SK-N-SH (cell line): ENCODE data around the gene SLN. TPM values are rescaled to one million over a fixed set of nuclear protein-coding genes. Genes with fewer than 3 reads are reported as not detected.

Experiments
- CTCF ChIA-PET: fragments of 300-600, 350-600 bp; formaldehyde crosslinking; extraction: SDS; loops from one replicate; lab custom pipeline; 2021; lab: Yijun Ruan, JAX
- POLR2A ChIA-PET: fragments of 350-600 bp; sonication (Branson Sonifier 250); formaldehyde crosslinking; extraction: SDS; loops from one replicate; lab custom pipeline; 2020; ENCODE audit warnings: antibody characterized with exemption, inconsistent platforms; lab: Yijun Ruan, JAX
- DNase-seq: peaks from one replicate; pipeline ENCODE4 v3.0.0; 2012
- H2AFZ ChIP-seq: fragments of 200-600 bp; sonication (generic); 2 replicates; pipeline ENCODE4 v1.8.1; 2016; ENCODE audit warnings: antibody characterized with exemption, mild to moderate bottlenecking, low read depth
- H3F3A ChIP-seq: fragments of 200-600 bp; sonication (generic); replicated peaks from 2 replicates; pipeline ENCODE3; 2016; ENCODE audit warnings: antibody characterized with exemption, mild to moderate bottlenecking; ENCODE audit not compliant: insufficient read depth
- H3K27ac ChIP-seq, 2 experiments: fragments of 200-500 bp in 1 of 2; fragments of 200-600 bp in 1 of 2; sonication (Bioruptor generic) in 1 of 2; sonication (generic), shearing (Covaris generic) in 1 of 2; 2 replicates each; pipeline versions ENCODE4 v1.5.1 to v1.6.1; 2014 to 2016; ENCODE audit warnings: low read depth in 2 of 2, inconsistent platforms in 1 of 2, low read length in 1 of 2, mild to moderate bottlenecking in 1 of 2, mixed read lengths in 1 of 2
- H3K27me3 ChIP-seq: fragments of 200-600 bp; sonication (generic), shearing (Covaris generic); 2 replicates; pipeline ENCODE4 v1.6.1; 2016; ENCODE audit warnings: mixed run types; ENCODE audit not compliant: insufficient read depth
- H3K36me3 ChIP-seq, 2 experiments: fragments of 200-500 bp in 1 of 2; fragments of 200-600 bp in 1 of 2; sonication (Bioruptor generic) in 1 of 2; sonication (generic) in 1 of 2; replicated peaks in 1 of 2; 2 replicates each; pipeline versions ENCODE3 to v1.5.1; 2014 to 2016; ENCODE audit warnings: low read length in 1 of 2, mild to moderate bottlenecking in 1 of 2; ENCODE audit not compliant: insufficient read depth in 2 of 2, control insufficient read depth in 1 of 2
- H3K4me1 ChIP-seq, 2 experiments: fragments of 200-500 bp in 1 of 2; fragments of 200-600 bp in 1 of 2; sonication (Bioruptor generic) in 1 of 2; sonication (generic), shearing (Covaris generic) in 1 of 2; 2 replicates each; pipeline versions ENCODE4 v1.5.1 to v1.6.1; 2014 to 2016; ENCODE audit warnings: low read depth in 1 of 2, low read length in 1 of 2, mixed run types in 1 of 2; ENCODE audit not compliant: insufficient read depth in 2 of 2, control insufficient read depth in 1 of 2
- H3K4me2 ChIP-seq: fragments of 200-600 bp; sonication (generic), shearing (Covaris generic); 2 replicates; pipeline ENCODE4 v1.6.1; 2017; ENCODE audit warnings: mixed run types
- H3K4me3 ChIP-seq, 2 experiments: fragments of 200-500 bp in 1 of 2; fragments of 200-600 bp in 1 of 2; sonication (Bioruptor generic) in 1 of 2; sonication (generic), shearing (Covaris generic) in 1 of 2; 2 replicates each; pipeline versions ENCODE4 v1.5.1 to v1.8.1; 2014 to 2016; ENCODE audit warnings: low read depth in 2 of 2, inconsistent platforms in 1 of 2, low read length in 1 of 2, mild to moderate bottlenecking in 1 of 2, mixed read lengths in 1 of 2, moderate library complexity in 1 of 2
- H3K79me2 ChIP-seq: fragments of 200-600 bp; sonication (generic); 2 replicates; pipeline ENCODE4 v1.8.1; 2017; ENCODE audit warnings: mild to moderate bottlenecking; ENCODE audit not compliant: insufficient read depth
- H3K9ac ChIP-seq: fragments of 200-600 bp; sonication (generic); 2 replicates; pipeline ENCODE4 v1.6.1; 2017; ENCODE audit warnings: mixed run types
- H3K9me2 ChIP-seq: fragments of 200-600 bp; sonication (generic); 2 replicates; pipeline ENCODE4 v1.6.1; 2017; ENCODE audit warnings: mixed run types
- H3K9me3 ChIP-seq: fragments of 200-600 bp; sonication (generic); 2 replicates; pipeline ENCODE4 v1.6.1; 2017; ENCODE audit warnings: mixed run types, mild to moderate bottlenecking, moderate library complexity
- H4K20me1 ChIP-seq: fragments of 200-600 bp; sonication (generic); 2 replicates; pipeline ENCODE4 v1.6.1; 2017; ENCODE audit warnings: mild to moderate bottlenecking, mixed run types; ENCODE audit not compliant: insufficient read depth
- CTCF ChIP-seq: fragments of 200-600 bp; sonication (generic); IDR thresholded peaks from 2 replicates; pipeline ENCODE4 v1.6.1; 2017; ENCODE audit warnings: antibody characterized with exemption, mild to moderate bottlenecking, moderate library complexity
- ELF1 ChIP-seq: IDR thresholded peaks from 2 replicates; pipeline ENCODE4 v1.4.0; 2012
- EZH2phosphoT487 ChIP-seq: fragments of 200-600 bp; sonication (generic); IDR thresholded peaks from 2 replicates; pipeline ENCODE4 v1.6.1; 2017; ENCODE audit warnings: low read depth, mixed run types, mild to moderate bottlenecking, antibody characterized with exemption, moderate library complexity, borderline replicate concordance
- MEF2A ChIP-seq: IDR thresholded peaks from 2 replicates; pipeline ENCODE4 v1.4.0; 2012; ENCODE audit warnings: low read depth, borderline replicate concordance
- MXI1 ChIP-seq: IDR thresholded peaks from 2 replicates; pipeline ENCODE4 v1.6.1; 2012; ENCODE audit warnings: mild to moderate bottlenecking, low read depth, low read length, improper control_type of control experiment
- NFIC ChIP-seq: IDR thresholded peaks from 2 replicates; pipeline ENCODE4 v1.4.0; 2012; ENCODE audit warnings: borderline replicate concordance
- RAD21 ChIP-seq: IDR thresholded peaks from 2 replicates; pipeline ENCODE4 v1.6.1; 2012; ENCODE audit warnings: mild to moderate bottlenecking, low read length
- SMC3 ChIP-seq: IDR thresholded peaks from 2 replicates; pipeline ENCODE4 v1.6.1; 2012; ENCODE audit warnings: low read depth, low read length, improper control_type of control experiment
- USF2 ChIP-seq: fragments of 150-350 bp; IDR thresholded peaks from 2 replicates; pipeline ENCODE4 v1.6.1; 2017; ENCODE audit warnings: antibody characterized with exemption, low read length, low read depth, borderline replicate concordance
- ZBTB33 ChIP-seq: IDR thresholded peaks from 2 replicates; pipeline ENCODE4 v1.4.0; 2012; ENCODE audit warnings: low read depth, borderline replicate concordance
- WGBS: methylation state at CpG from one replicate; pipeline ENCODE4 v1.1.6; 2017; ENCODE audit warnings: low lambda C conversion rate; 5-methylcytosine and 5-hydroxymethylcytosine counted together
- polyA plus RNA-seq, 3 experiments: library from polyadenylated mRNA; depleted of rRNA; stranded (reverse); fragments of >200 nt; gene quantifications; 2 replicates each; pipeline ENCODE4 v1.2.3, GENCODE V29; 2012

Gene SLN
- polyA plus RNA-seq, 1 of the 3 experiments (the other 2 are of a cell fraction): not detected

- TF ChIP-seq ZBTB33 (no peak), MEF2A (no peak)
Observed at GRCh38 chr11:107743191-107743590, 31.3 kb upstream of the SLN start (continued).

GRCh38 chr11:107741044-107741823 lies 29.4 kb upstream of the SLN start:
- TF ChIP-seq MEF2A: no peak
- peak; percentile 55 for TF ChIP-seq CTCF
- TF ChIP-seq USF2: no peak
- peak; percentile 59 for TF ChIP-seq RAD21
- TF ChIP-seq ZBTB33: no peak
- no peak for TF ChIP-seq ELF1
- no peak for TF ChIP-seq EZH2phosphoT487
- TF ChIP-seq SMC3: peak; percentile 50
- no peak for TF ChIP-seq MXI1
- TF ChIP-seq NFIC: peak; percentile 38
- CTCF ChIA-PET: interaction anchor here (0.6 to 2.5 kb wide), 16 partner anchors 10 to 178 kb away, joined by 3 to 10 read pairs (median 3); no protein-coding TSS in a partner anchor
- no peaks in the 10 kb centered on the region for H3K9me2 ChIP-seq

More at GRCh38 chr11:107741044-107741823, 29.4 kb upstream of the SLN start:
- no peak overlapping the region; a peak in 1 of 4 replicates for H3K4me3 ChIP-seq
- POLR2A ChIA-PET: no interaction called here
- H3K36me3 ChIP-seq: no peaks in the 10 kb centered on the region
- no peak overlapping the region for H3K27ac ChIP-seq
- no peaks in the 10 kb centered on the region; a peak in 1 of 4 replicates for H3K4me1 ChIP-seq
- no peak overlapping the region for H2AFZ ChIP-seq
- H3F3A ChIP-seq: no peaks in the 10 kb centered on the region
- H3K79me2 ChIP-seq: no peaks in the 10 kb centered on the region
- H3K4me2 ChIP-seq: no peak overlapping the region
- no peaks in the 10 kb centered on the region for H3K9me3 ChIP-seq
- H3K27me3 ChIP-seq: no peaks in the 10 kb centered on the region
- H4K20me1 ChIP-seq: no peaks in the 10 kb centered on the region
- no peak overlapping the region for H3K9ac ChIP-seq
- DNase-seq: peak; percentile 33
- 36% methylated on average over 5 of the region's 7 CpGs for WGBS
